GM21786 (cell line): ENCODE data around the gene TOPBP1.
A peak's percentile ranks its signal among the peaks of the same experiment; 100 is the strongest.
"Not testable (repeated sequence)": the region's sequence is repeated elsewhere in the genome, so short reads cannot be mapped to it uniquely, and the experiment has no call there.

ENCODE experiments used
- ATAC-seq: cut with Tn5 transposase; IDR thresholded peaks from one replicate; pipeline ENCODE4 v1.9.1; 2021; ENCODE audit not compliant: unreplicated experiment

The TOPBP1 gene

GRCh38 chr3:133661454-133662277, at the start of gene TOPBP1:
TOPBP1 (minus strand) TSS chr3:133661941; CDS start chr3:133661127, 814 bp downstream.
- peak; percentile 86 for ATAC-seq

- ATAC-seq, result no peak
Observed at GRCh38 chr3:133711013-133711412, 49.3 kb upstream of the TOPBP1 start.

DNA sequence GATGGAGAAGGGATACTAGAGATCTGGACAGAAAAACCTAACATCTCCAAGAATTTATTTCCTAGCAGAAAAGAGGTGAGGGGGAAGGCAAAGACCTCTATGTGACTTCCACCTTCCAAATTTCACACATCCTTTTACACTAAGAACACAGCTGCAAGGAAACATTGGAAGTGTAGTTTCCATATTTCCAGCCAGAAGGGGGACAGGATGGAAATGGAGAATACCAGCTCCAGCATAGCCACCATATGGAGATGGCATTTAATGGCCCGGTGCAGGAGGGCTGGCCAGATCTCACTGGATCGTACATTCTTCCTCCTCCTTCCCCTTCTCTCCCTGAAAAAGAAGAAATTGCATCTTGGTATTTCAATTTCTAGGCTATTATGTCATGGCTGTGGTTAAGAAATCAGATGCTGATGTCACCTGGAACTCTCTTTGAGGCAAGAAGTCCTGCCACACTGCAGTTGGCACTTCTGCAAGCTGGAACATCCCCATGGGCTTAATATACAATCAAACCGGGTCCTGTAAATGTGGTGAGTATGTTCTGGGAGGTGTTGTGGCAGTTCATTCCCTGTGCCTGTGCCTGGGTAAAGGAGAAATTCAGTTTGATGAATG, 47.5 kb upstream of the TOPBP1 start:
- no peak for ATAC-seq

DNA sequence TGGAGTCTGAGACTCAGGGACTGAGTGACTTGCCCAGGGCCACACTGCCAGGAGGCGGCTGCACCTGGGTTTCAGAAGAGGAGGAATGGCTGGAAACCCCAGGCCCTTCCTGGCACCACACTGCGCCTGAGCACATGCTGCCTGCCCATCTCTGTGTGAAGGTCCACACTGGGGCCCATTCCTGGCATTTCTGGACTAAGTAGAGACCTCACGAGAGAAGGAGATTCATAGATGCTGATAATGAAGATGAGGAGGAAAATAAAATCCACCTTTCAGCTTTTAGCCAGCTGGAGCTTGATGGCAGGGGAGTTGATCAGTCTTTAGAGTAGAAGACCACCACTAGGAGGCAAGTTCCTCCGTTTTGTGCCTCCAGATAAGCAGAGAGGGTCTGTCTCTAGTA, 44.3 kb upstream of the TOPBP1 start:
- ATAC-seq, result no peak

DNA sequence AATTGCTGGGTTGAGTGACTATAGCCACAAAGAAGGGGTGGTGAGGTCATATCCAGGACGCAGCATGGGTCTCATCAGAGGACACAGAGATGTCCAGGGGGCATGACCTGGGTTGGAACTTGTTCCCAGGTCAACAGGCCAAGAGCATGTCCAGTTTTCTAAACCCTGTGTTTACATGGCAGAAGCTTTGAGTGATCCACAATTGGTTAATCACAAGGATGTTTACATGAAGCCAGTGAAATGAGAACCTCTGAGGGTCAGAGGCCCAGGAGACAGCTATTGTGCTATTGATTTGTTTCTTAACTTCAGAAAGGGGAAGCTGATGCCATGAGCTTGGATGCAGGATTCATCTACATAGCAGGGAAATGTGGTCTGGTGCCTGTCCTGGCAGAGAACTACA, 42.2 kb upstream of the TOPBP1 start:
- ATAC-seq, result no peak

GRCh38 chr3:133701435-133702358, 40.0 kb upstream of the TOPBP1 start:
- ATAC-seq, result no peak

- no peak for ATAC-seq
Observed at GRCh38 chr3:133700351-133700750, 38.6 kb upstream of the TOPBP1 start.

- ATAC-seq, result no peak
Observed at GRCh38 chr3:133699903-133700302, 38.2 kb upstream of the TOPBP1 start.

DNA sequence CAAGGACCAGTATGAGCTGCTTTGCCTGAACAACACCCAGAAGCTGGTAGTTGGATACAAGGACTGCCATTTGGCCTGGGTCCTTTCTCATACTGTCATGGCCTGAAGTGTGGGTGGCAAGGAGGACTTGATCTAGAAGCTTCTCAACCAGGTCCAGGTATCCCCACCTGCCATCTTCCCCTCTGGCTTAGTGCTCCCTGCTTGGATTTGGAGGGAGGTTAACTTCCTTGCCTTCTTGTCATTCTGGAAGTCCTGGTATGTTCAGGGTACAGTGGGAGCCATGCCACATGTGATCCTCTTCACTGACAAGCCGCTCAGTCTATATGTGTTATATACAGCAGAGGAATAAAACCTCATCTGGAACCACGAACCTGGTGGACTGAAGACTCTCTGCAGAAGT, 37.7 kb upstream of the TOPBP1 start:
- no peak for ATAC-seq

GRCh38 chr3:133697960-133698359, 36.2 kb upstream of the TOPBP1 start:
- no peak for ATAC-seq

GRCh38 chr3:133695560-133696171, 33.9 kb upstream of the TOPBP1 start:
- ATAC-seq, result no peak

DNA sequence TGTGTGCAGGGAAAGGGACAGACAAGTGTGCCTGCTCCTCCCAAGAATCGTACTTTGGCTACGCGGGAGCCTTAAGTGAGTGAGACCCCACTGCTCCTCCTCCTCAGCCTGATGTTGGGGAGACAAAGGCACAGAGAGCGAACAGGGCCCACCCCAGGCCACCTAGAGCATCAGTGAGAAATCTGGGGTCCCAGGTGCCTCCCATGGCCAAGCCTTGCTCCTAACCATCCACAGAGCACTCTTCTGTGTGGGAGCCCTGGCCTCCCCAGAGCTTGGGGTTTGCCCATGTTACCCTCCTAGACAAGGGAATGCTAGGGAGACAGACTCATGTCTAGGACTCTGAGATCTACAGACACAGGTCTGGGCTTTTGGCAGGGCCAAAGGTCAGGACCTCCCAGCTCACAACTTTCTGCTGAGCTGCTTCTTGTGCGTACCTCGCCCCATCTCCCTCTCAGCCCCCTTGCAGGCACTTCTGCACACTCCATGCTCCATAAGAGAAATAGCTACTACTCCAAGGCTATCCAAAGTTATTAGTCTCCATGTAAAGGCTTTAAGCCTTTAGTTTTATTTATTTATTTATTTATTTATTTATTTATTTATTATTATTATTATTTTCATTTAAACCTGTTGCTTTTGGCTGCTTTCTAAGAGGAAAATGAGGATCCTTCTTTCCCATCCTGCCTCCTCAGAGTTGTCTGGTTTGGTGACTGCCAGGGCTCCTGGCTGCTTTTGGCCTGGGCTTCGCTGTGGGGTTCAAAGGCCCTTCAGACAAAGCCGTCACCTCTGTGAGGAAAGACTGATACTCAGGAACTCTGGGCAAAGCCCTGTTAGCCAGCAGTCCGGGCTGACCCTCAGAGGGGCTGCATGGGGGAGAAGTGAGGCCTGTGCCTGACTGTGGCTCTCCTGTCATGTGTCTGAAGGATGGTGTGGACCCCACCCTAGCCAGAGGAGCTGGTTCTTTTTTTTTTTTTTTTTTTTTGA, 32.8 kb upstream of the TOPBP1 start:
- ATAC-seq, result no peak

- ATAC-seq, result no peak
Observed at GRCh38 chr3:133693821-133694220, 32.1 kb upstream of the TOPBP1 start.

DNA sequence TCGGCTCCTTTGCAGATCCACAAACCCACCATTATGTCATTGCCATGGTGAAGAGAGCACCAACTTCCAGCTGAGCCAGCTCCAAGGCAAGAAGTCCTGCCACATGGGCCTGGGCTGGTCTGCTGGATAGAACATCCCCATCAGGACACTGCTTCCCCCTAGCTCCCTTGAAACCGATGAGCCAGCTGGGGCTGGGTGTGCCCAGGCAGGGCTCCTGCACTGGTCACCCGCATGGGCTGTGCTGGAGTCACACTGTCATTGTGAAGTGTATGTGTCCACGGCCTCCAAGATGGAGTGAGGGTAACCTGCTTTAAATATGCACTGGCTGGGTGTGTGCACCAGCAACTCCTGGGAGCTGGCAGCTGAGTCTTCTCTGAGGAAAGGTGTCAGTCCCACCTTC, 31.0 kb upstream of the TOPBP1 start:
- no peak for ATAC-seq

GRCh38 chr3:133691273-133692107, 29.7 kb upstream of the TOPBP1 start:
- ATAC-seq, result no peak

DNA sequence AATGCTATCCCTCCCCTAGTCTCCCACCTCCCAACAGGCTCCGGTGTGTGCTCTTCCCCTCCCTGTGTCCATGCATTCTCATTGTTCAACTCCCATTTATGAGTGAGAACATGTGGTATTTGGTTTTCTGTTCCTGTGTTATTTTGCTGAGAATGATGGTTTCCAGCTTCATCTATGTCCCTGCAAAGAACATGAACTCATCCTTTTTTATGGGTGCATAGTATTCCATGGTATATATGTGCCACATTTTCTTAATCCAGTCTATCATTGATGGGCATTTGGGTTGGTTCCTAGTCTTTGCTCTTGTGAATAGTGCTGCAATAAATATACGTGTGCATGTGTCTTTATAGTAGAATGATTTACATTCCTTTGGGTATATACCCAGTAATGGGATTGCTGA, 16.3 kb upstream of the TOPBP1 start:
- not testable (repeated sequence) for ATAC-seq

DNA sequence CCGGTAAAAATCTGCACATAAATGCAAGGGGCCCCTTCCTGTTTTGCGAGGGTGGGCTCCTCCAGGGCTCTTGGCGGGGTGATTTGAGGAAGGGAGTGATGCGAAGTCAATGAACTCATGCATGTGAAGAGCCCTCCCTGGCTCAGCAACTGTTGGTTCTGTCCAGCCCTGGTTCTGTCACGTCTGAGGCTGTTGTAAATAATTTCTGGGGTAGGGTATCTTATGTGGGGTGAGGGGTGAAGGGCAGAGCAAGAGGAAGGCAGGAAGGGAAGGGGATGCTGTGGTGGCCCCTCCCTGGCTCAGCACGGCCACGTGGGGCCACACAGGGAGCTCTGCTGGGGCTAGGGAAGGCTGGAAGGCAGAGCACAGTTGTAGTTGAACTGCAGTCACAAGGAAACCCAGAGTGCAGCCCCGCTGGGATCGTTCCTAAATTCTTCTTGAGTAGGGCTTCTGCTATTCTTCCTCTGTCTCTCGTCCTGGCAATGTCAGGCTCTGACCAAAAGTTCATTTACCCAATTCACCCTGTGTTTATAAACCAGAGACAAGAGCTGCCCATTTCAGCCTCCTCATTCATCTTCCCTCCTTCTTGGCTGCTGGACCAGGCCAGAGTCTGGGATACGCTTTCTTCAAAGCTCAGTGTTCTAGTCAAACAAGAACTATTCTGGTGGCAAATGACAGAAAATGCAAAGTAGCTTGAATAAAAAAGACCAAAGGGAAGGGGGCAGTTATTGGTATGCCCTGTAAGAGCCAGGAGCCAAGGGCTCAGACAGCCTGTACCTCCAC, 14.8 kb upstream of the TOPBP1 start:
- ATAC-seq, result no peak

GRCh38 chr3:133675631-133676335, 14.0 kb upstream of the TOPBP1 start:
- peak; percentile 82 for ATAC-seq
